Lung (tissue), 12 donors: ENCODE measurements around the gene SIPA1. TPM values are rescaled to one million over a fixed set of nuclear protein-coding genes. Genes with fewer than 3 reads are reported as not detected.
A peak's percentile ranks its signal among the peaks of the same experiment; 100 is the strongest.

ENCODE experiments used
- ATAC-seq: fragments of 200-7000 bp; cut with Tn5 transposase; one replicate; pipeline ENCODE4 v1.9.1; 2020; ENCODE audit warnings: moderate number of reproducible peaks; ENCODE audit not compliant: insufficient read depth, low FRiP score
- DNase-seq, 3 donors: peaks; one replicate each; pipeline ENCODE4 v3.0.0-alpha.2; 2013 to 2017
- H3K27ac ChIP-seq, 2 donors: one replicate each; pipeline ENCODE4 v1.5.1; 2013; ENCODE audit warnings: mild to moderate bottlenecking in 2 of 2, moderate library complexity in 2 of 2, control low read depth in 1 of 2, inconsistent platforms in 1 of 2, low read depth in 1 of 2, low read length in 1 of 2
- H3K27me3 ChIP-seq, 3 donors: one replicate each; pipeline ENCODE4 v1.5.1; 2013; ENCODE audit warnings: low read length in 2 of 3; ENCODE audit not compliant: control insufficient read depth in 3 of 3, insufficient read depth in 3 of 3
- H3K36me3 ChIP-seq, 4 donors: one replicate each; pipeline ENCODE4 v1.5.1; 2013; ENCODE audit warnings: low read length in 4 of 4, mild to moderate bottlenecking in 1 of 4, moderate library complexity in 1 of 4; ENCODE audit not compliant: control insufficient read depth in 4 of 4, insufficient read depth in 4 of 4
- H3K4me1 ChIP-seq, 5 donors: one replicate each; pipeline ENCODE4 v1.5.1; 2013; ENCODE audit warnings: low read length in 5 of 5, mild to moderate bottlenecking in 2 of 5, moderate library complexity in 1 of 5; ENCODE audit not compliant: control insufficient read depth in 5 of 5, insufficient read depth in 5 of 5
- H3K4me3 ChIP-seq: one replicate; pipeline ENCODE4 v1.5.1; 2013; ENCODE audit warnings: mild to moderate bottlenecking, control low read depth, moderate library complexity
- H3K9ac ChIP-seq, 2 donors: one replicate each; pipeline ENCODE4 v1.5.1; 2013; ENCODE audit warnings: low read length in 2 of 2, control low read depth in 1 of 2; ENCODE audit not compliant: insufficient read depth in 1 of 2
- H3K9me3 ChIP-seq, 4 donors: one replicate each; pipeline ENCODE4 v1.5.1; 2013; ENCODE audit warnings: low read length in 3 of 4, mild to moderate bottlenecking in 1 of 4, moderate library complexity in 1 of 4; ENCODE audit not compliant: control insufficient read depth in 4 of 4, insufficient read depth in 3 of 4
- WGBS, 2 donors: extraction: QIAGEN DNeasy Blood & Tissue Kit; methylation state at CpG; one replicate each; pipeline ENCODE4 v1.1.7; 2013; 5-methylcytosine and 5-hydroxymethylcytosine counted together
- polyA plus RNA-seq, 2 donors: library from polyadenylated mRNA; stranded (reverse); fragments of 200-250 nt; gene quantifications; one replicate each; pipeline ENCODE4 v1.2.1, GENCODE V29; 2013
- total RNA-seq, 2 donors: library from RNA; depleted of rRNA in 1 of 2; stranded (reverse); fragments of >200 nt in 1 of 2; gene quantifications; one replicate each; pipeline ENCODE4 v1.2.1, GENCODE V29; 2014 to 2021
- TF ChIP-seq, protein P1 (sequence below): IDR thresholded peaks from 2 replicates; pipeline ENCODE4 v1.5.1; 2012; ENCODE audit warnings: mild to moderate bottlenecking; ENCODE audit errors: control extremely low read depth, extremely low read depth
- donor health status: control.
- donor health status: control.
- donor health status: Bipolar disorder and iron deficiency.
- donor health status: healthy.
- donor health status: DM: yes; HTN: yes; CAD: no.

SIPA1 gene
- total and polyA plus RNA-seq, 4 donors: 39.7 to 102 (median 82.8) TPM

DNA sequence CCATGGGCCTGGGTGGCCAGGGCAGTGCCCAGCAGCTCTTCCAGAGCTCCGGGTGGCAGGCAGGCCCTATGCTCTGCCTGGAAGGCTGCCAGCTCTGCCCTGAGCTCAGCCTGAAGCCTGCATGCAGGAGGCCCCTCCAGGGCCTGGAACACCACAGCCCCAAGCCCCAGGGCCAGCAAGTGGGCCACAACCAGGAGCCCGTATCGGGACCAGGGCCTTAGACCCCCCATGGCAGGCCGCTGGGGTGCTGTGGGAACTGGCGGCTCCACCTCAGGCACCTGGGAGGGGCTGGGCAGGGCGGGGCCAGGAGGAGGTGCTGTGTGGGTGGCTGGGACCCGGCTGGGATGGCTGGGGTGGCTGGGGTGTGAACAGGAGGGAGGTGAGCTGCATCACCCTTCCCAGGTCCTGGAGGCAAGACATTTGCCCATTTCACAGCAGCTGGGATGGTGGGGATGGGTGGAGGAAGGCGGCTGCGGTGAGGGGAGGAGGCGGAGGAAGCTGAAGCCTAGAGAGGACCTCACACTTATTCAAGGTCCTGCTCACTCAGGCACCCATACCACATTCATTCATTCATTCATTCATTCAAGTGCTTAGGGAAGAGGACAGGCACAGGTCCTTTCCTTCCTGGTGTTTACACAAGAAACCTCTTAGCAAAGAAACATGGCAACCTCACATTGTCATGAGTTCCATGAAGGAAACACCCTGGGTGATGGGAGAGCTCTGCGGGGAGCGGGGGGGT is 42.2 kb upstream of the SIPA1 start, which contains the start of gene KCNK7:
Gene KCNK7 (minus strand): TSS at position 258 of the 739 bp plus-strand sequence. CDS start 28 bp downstream, at position 230.
- Histone ChIP-seq H3K9me3 (peaks cover 0 to 2% (median 0%) of the 10 kb centered on the region in 4 donors), H3K9ac (no peak within 1 kb of the TSS), H3K27me3 (no peaks in the 10 kb centered on the region), H3K4me1 (peaks cover 0 to 8% (median 0%) of the 10 kb centered on the region in 5 donors), H3K4me3 (no peak within 1 kb of the TSS), H3K36me3 (peaks cover 0 to 38% (median 10%) of the 10 kb centered on the region in 4 donors), H3K27ac (peak within 1 kb of the TSS in 1 of 2 donors; percentile 41)
- WGBS, 2 donors: 67 to 82% methylated on average over 12 of the region's 12 CpGs
- ATAC-seq (no peak), DNase-seq (no peak)
- TF ChIP-seq, protein P1, sequence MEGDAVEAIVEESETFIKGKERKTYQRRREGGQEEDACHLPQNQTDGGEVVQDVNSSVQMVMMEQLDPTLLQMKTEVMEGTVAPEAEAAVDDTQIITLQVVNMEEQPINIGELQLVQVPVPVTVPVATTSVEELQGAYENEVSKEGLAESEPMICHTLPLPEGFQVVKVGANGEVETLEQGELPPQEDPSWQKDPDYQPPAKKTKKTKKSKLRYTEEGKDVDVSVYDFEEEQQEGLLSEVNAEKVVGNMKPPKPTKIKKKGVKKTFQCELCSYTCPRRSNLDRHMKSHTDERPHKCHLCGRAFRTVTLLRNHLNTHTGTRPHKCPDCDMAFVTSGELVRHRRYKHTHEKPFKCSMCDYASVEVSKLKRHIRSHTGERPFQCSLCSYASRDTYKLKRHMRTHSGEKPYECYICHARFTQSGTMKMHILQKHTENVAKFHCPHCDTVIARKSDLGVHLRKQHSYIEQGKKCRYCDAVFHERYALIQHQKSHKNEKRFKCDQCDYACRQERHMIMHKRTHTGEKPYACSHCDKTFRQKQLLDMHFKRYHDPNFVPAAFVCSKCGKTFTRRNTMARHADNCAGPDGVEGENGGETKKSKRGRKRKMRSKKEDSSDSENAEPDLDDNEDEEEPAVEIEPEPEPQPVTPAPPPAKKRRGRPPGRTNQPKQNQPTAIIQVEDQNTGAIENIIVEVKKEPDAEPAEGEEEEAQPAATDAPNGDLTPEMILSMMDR: no peak

DNA sequence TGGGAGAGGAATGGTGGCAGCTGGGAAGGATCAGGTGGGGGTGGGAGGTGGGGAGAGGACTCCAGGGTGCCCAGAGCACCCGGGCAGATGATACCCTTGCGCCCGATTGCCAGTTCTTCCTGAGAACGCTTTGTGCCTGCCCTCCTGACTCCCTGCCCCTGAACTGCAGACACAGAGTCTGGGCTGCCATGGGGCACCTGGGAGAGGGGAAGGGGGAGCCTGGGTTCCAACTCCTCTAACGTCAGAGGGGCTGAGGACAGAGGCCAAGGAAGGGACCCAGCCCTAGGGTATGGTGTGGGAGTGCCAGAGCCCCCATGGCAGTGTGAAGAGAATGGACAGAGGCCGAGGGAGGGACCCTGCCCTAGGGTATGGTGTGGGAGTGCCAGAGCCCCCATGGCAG is 41.4 kb upstream of the SIPA1 start:
- peaks cover 3 to 39% (median 11%) of the 10 kb centered on the region in 4 donors for H3K36me3 ChIP-seq
- TF ChIP-seq, protein P1: no peak
- H3K4me1 ChIP-seq: peaks cover 0 to 8% (median 0%) of the 10 kb centered on the region in 5 donors
- H3K9me3 ChIP-seq: peaks cover 0 to 2% (median 0%) of the 10 kb centered on the region in 4 donors
- no peak for ATAC-seq
- DNase-seq: no peak
- no peak overlapping the region for H3K9ac ChIP-seq
- WGBS, 2 donors: 77 to 82% methylated on average over 6 of the region's 6 CpGs
- H3K27ac ChIP-seq: no peak overlapping the region
- H3K4me3 ChIP-seq: no peak overlapping the region
- H3K27me3 ChIP-seq: no peaks in the 10 kb centered on the region

DNA sequence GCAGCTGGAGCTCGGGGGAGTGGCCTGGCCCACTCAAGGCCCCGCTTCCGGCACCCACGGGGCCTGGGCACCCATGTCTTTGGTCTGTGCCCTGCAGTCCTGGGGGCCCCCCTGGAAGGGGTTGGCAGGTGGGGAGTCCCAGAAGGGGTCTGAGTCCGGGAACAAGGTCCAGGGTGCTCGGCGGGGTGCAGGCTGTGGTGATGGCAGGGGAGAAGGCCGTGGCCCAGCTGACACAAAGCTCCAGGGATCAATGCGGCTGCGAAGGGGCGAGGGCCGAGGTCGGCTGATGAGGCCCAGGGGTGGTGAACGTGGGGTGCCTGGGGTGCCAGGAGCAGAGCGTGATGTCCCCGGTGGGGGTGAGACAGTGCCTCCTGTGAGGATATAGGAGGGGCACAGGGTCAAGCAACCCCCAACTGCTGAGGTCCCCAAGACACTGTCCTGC is 39.6 kb upstream of the SIPA1 start:
- peaks cover 3 to 36% (median 16%) of the 10 kb centered on the region in 4 donors for H3K36me3 ChIP-seq
- DNase-seq: no peak
- peaks cover 0 to 7% (median 0%) of the 10 kb centered on the region in 5 donors for H3K4me1 ChIP-seq
- H3K9me3 ChIP-seq: peaks cover 0 to 2% (median 0%) of the 10 kb centered on the region in 4 donors
- ATAC-seq: no peak
- no peak overlapping the region for H3K27ac ChIP-seq
- TF ChIP-seq, protein P1: no peak
- 92 to 95% methylated on average over 16 of the region's 16 CpGs for WGBS, 2 donors
- H3K4me3 ChIP-seq: no peak overlapping the region
- H3K27me3 ChIP-seq: no peaks in the 10 kb centered on the region
- no peak overlapping the region for H3K9ac ChIP-seq
